HCT116 (cell line): ENCODE measurements around the gene CDC14B. TPM values are rescaled to one million over a fixed set of nuclear protein-coding genes. Genes with fewer than 3 reads are reported as not detected.

Source experiments
- ATAC-seq: fragments of 200-7000 bp; cut with Tn5 transposase; 2 replicates; pipeline ENCODE4 v1.9.1; 2020; ENCODE audit warnings: mild to moderate bottlenecking, moderate library complexity
- BruUV-seq: library from RNA; stranded (reverse); fragments of 400-500 nt; replicated peaks from 2 replicates; lab custom pipeline; 2021; lab: Mats Ljungman, UMichigan
- CTCF ChIA-PET: fragments of 300-600 bp; sonication (Branson Sonifier 250); formaldehyde crosslinking; loops from one replicate; lab custom pipeline; 2021; ENCODE audit warnings: antibody characterized with exemption; lab: Charles Lee
- POLR2A ChIA-PET: fragments of 300-600, 350-600 bp; sonication (Branson Sonifier 250); formaldehyde crosslinking; loops from one replicate; lab custom pipeline; 2021; ENCODE audit warnings: antibody characterized with exemption; lab: Charles Lee
- RAD21 ChIA-PET, 2 experiments: fragments of 300-600 bp; sonication (Branson Sonifier 250); formaldehyde crosslinking; loops; one replicate each; lab custom pipeline; 2023; ENCODE audit warnings: low total read pairs in 2 of 2; ENCODE audit not compliant: uncharacterized antibody in 2 of 2, unreplicated experiment in 2 of 2, low non-redundant PET in 1 of 2; lab: Charles Lee
- DNase-seq: peaks from one replicate; pipeline ENCODE4 v3.0.0-alpha.2; 2010; ENCODE audit warnings: low read depth, low spot score
- H2AFZ ChIP-seq: fragments of 200-600 bp; shearing (Covaris generic), sonication (generic); 2 replicates; pipeline ENCODE4 v1.6.1; 2017; ENCODE audit warnings: low read depth, mixed run types, mixed read lengths, antibody characterized with exemption, low read length; ENCODE audit not compliant: poor library complexity, severe bottlenecking
- H3K27ac ChIP-seq: 2 replicates; pipeline ENCODE4 v1.5.1; 2012; ENCODE audit warnings: low read depth, low read length
- H3K27me3 ChIP-seq: fragments of 200-600 bp; sonication (generic); 2 replicates; pipeline ENCODE4 v1.6.1; 2016; ENCODE audit warnings: mixed run types, low read length, mixed read lengths; ENCODE audit not compliant: insufficient read depth
- H3K36me3 ChIP-seq, 2 experiments: fragments of 200-500 bp in 1 of 2; fragments of 200-600 bp in 1 of 2; sonication (Bioruptor generic) in 1 of 2; sonication (generic) in 1 of 2; 2 replicates each; pipeline versions ENCODE4 v1.5.1 to v1.6.1; 2014 to 2016; ENCODE audit warnings: low read length in 2 of 2, inconsistent platforms in 1 of 2, mixed read lengths in 1 of 2, mixed run types in 1 of 2; ENCODE audit not compliant: insufficient read depth in 2 of 2, control insufficient read depth in 1 of 2
- H3K4me1 ChIP-seq, 2 experiments: fragments of 200-600 bp in 1 of 2; sonication (generic) in 1 of 2; 2 replicates each; pipeline versions ENCODE4 v1.5.1 to v1.6.1; 2012 to 2017; ENCODE audit warnings: low read length in 2 of 2, inconsistent platforms in 1 of 2, mild to moderate bottlenecking in 1 of 2, mixed read lengths in 1 of 2, mixed run types in 1 of 2, moderate library complexity in 1 of 2; ENCODE audit not compliant: insufficient read depth in 2 of 2, control insufficient read depth in 1 of 2
- H3K4me2 ChIP-seq: fragments of 200-600 bp; sonication (generic); 2 replicates; pipeline ENCODE4 v1.6.1; 2017; ENCODE audit warnings: mixed run types, low read length, mixed read lengths
- H3K4me3 ChIP-seq, 2 experiments: fragments of 200-600 bp in 1 of 2; sonication (generic) in 1 of 2; replicated peaks in 1 of 2; 2 replicates each; pipeline ENCODE4 v1.5.1; 2011 to 2016; ENCODE audit warnings: low read length in 2 of 2, control low read depth in 1 of 2, low read depth in 1 of 2, mild to moderate bottlenecking in 1 of 2, mixed read lengths in 1 of 2, mixed run types in 1 of 2
- H3K79me2 ChIP-seq: fragments of 200-600 bp; sonication (generic); 2 replicates; pipeline ENCODE4 v1.6.1; 2017; ENCODE audit warnings: mild to moderate bottlenecking, mixed run types, low read length, moderate library complexity, mixed read lengths; ENCODE audit not compliant: insufficient read depth
- H3K9ac ChIP-seq: fragments of 200-600 bp; sonication (generic); 2 replicates; pipeline ENCODE4 v1.6.1; 2016; ENCODE audit warnings: low read length, mixed read lengths
- H3K9me2 ChIP-seq: fragments of 200-600 bp; sonication (generic), shearing (Covaris generic); 2 replicates; pipeline ENCODE4 v1.6.1; 2017; ENCODE audit warnings: mixed run types, mild to moderate bottlenecking, moderate library complexity; ENCODE audit not compliant: insufficient read depth
- H3K9me3 ChIP-seq, 2 experiments: fragments of 200-500 bp in 1 of 2; fragments of 200-600 bp in 1 of 2; sonication (Bioruptor generic) in 1 of 2; sonication (generic) in 1 of 2; 2 replicates each; pipeline ENCODE4 v1.6.1; 2014 to 2017; ENCODE audit warnings: low read length in 2 of 2, mixed read lengths in 2 of 2, inconsistent platforms in 1 of 2, low read depth in 1 of 2, mild to moderate bottlenecking in 1 of 2, mixed run types in 1 of 2, moderate library complexity in 1 of 2; ENCODE audit not compliant: control insufficient read depth in 1 of 2, insufficient read depth in 1 of 2
- H4K20me1 ChIP-seq: fragments of 200-600 bp; sonication (generic), shearing (Covaris generic); 2 replicates; pipeline ENCODE4 v1.6.1; 2017; ENCODE audit warnings: mixed run types, mild to moderate bottlenecking, moderate library complexity; ENCODE audit not compliant: insufficient read depth
- CBX3 ChIP-seq: IDR thresholded peaks from 2 replicates; pipeline ENCODE4 v1.6.1; 2012; ENCODE audit warnings: low read depth
- CEBPB ChIP-seq: IDR thresholded peaks from 2 replicates; pipeline ENCODE4 v1.6.1; 2012; ENCODE audit warnings: low read depth
- ELF1 ChIP-seq: IDR thresholded peaks from 2 replicates; pipeline ENCODE4 v1.6.1; 2012; ENCODE audit warnings: low read depth, borderline replicate concordance
- EZH2 ChIP-seq: fragments of 200-600 bp; sonication (generic); IDR thresholded peaks from 2 replicates; pipeline ENCODE4 v1.6.1; 2017; ENCODE audit warnings: antibody characterized with exemption, mixed run types
- EZH2phosphoT487 ChIP-seq: fragments of 200-600 bp; IDR thresholded peaks from 2 replicates; pipeline ENCODE4 v1.6.1; 2018; ENCODE audit warnings: antibody characterized with exemption, borderline replicate concordance
- POLR2A ChIP-seq: IDR thresholded peaks from 2 replicates; pipeline ENCODE4 v1.7.0; 2011; ENCODE audit warnings: borderline replicate concordance; ENCODE audit not compliant: insufficient read depth, insufficient read length; ENCODE audit errors: extremely low read depth
- intact Hi-C: fragments of 100-400 bp; cut with micrococcal nuclease; formaldehyde crosslinking; loops from 2 replicates; pipeline ENCODE4 v1.10.0; 2022
- total RNA-seq: library from RNA; stranded (reverse); gene quantifications from one replicate; pipeline ENCODE4 v1.2.1, GENCODE V29; 2021; ENCODE audit not compliant: unreplicated experiment
- TF ChIP-seq, protein P1 (sequence below): IDR thresholded peaks from 2 replicates; pipeline ENCODE4 v1.6.1; 2012; ENCODE audit warnings: low read depth

The CDC14B gene
- total RNA-seq, 1 experiment from 2014 or later = 21.6 TPM

DNA sequence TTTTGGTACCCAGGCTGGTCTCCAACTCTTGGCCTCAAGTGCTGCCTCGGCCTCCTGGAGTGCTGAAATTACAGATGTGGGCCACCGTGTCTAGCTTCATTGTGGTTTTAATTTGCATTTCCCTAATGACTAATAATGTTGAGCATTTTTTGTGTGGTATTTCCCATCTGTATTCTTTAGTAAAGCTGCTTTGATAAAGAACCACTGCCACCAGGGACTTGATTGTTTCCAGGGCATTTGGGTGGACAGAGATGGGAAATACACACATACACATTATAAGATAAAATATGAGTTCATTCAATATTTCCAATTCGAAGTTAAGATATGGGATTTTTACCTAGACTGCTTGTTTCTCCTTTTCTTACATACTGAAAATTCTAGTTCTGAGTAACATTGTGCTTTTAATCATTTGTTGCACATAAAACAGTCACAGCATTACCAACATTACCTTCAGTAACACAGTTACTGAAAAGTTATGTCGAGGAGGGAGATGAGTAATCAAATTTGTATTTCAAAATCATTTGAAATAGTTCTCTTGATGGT is 140.7 kb downstream of the CDC14B start:
- CTCF ChIA-PET = no interaction called here
- no TSS peak for BruUV-seq
- DNase-seq = no peak

DNA sequence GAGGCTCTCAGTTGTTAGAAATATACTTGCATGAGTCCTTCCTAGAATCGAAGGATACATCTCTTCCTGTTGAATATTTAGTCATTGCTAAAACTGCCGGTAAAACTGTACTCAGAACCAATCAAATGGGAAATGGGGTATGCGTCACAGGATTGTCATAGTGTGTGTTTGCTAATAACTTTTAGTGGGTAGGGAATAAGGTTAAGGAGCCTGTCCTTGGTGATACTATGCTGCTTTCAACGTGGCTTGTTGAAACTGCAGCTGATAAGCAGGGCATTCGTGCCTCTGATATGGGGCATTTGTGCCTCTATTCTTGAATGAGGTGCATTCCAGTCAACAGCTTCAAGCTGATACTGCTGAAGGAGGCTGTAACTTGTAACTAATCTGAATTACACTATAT is 143.1 kb downstream of the CDC14B start:
- POLR2A ChIA-PET = interaction anchor here (0.6 kb wide), 1 partner anchor 61 kb away, joined by 3 read pairs; no protein-coding TSS in a partner anchor

More for the DNA sequence above, 140.7 kb downstream of the CDC14B start:
- ChIA-PET POLR2A (no interaction called here), RAD21 (no interaction called here)
- H3K9me3 ChIP-seq = no peaks in the 10 kb centered on the region
- no peaks in the 10 kb centered on the region for H3K79me2 ChIP-seq
- no peak overlapping the region for H3K27ac ChIP-seq
- intact Hi-C loops = no loop called here
- TF ChIP-seq CEBPB (no peak), ELF1 (no peak), EZH2phosphoT487 (no peak), POLR2A (no peak)
- H3K36me3 ChIP-seq = peaks cover 0 to 6% of the 10 kb centered on the region in 2 experiments; a peak in 1 of 4 replicates
- H3K9ac ChIP-seq = no peak overlapping the region
- no peaks in the 10 kb centered on the region for H3K9me2 ChIP-seq
- no peaks in the 10 kb centered on the region for H3K4me1 ChIP-seq
- H3K4me3 ChIP-seq = no peak overlapping the region
- no peak overlapping the region for H3K4me2 ChIP-seq
- H3K27me3 ChIP-seq = no peaks in the 10 kb centered on the region
- no peak for ATAC-seq
- no peaks in the 10 kb centered on the region for H4K20me1 ChIP-seq
- no peak overlapping the region for H2AFZ ChIP-seq

More for the DNA sequence above, 143.1 kb downstream of the CDC14B start:
- Histone ChIP-seq H3K4me3 (no peak overlapping the region), H3K27me3 (no peaks in the 10 kb centered on the region), H3K36me3 (peaks cover 6% of the 10 kb centered on the region in 2 experiments; a peak in 2 of 4 replicates), H3K27ac (no peak overlapping the region), H2AFZ (no peak overlapping the region), H4K20me1 (no peaks in the 10 kb centered on the region), H3K9ac (no peak overlapping the region), H3K9me3 (no peaks in the 10 kb centered on the region), H3K4me2 (no peak overlapping the region), H3K79me2 (no peaks in the 10 kb centered on the region), H3K4me1 (no peaks in the 10 kb centered on the region), H3K9me2 (no peaks in the 10 kb centered on the region)
- DNase-seq = no peak
- TF ChIP-seq EZH2 = no peak
- no peak for TF ChIP-seq EZH2phosphoT487
- TF ChIP-seq, protein P1, sequence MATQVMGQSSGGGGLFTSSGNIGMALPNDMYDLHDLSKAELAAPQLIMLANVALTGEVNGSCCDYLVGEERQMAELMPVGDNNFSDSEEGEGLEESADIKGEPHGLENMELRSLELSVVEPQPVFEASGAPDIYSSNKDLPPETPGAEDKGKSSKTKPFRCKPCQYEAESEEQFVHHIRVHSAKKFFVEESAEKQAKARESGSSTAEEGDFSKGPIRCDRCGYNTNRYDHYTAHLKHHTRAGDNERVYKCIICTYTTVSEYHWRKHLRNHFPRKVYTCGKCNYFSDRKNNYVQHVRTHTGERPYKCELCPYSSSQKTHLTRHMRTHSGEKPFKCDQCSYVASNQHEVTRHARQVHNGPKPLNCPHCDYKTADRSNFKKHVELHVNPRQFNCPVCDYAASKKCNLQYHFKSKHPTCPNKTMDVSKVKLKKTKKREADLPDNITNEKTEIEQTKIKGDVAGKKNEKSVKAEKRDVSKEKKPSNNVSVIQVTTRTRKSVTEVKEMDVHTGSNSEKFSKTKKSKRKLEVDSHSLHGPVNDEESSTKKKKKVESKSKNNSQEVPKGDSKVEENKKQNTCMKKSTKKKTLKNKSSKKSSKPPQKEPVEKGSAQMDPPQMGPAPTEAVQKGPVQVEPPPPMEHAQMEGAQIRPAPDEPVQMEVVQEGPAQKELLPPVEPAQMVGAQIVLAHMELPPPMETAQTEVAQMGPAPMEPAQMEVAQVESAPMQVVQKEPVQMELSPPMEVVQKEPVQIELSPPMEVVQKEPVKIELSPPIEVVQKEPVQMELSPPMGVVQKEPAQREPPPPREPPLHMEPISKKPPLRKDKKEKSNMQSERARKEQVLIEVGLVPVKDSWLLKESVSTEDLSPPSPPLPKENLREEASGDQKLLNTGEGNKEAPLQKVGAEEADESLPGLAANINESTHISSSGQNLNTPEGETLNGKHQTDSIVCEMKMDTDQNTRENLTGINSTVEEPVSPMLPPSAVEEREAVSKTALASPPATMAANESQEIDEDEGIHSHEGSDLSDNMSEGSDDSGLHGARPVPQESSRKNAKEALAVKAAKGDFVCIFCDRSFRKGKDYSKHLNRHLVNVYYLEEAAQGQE = no peak
- no peak for TF ChIP-seq CBX3
- no TSS peak for BruUV-seq
- CTCF ChIA-PET = no interaction called here
- intact Hi-C loops = no loop called here
- RAD21 ChIA-PET = no interaction called here
- no peak for ATAC-seq
